ENCODE measurements around the gene SGK1. TPM values are rescaled to one million over a fixed set of nuclear protein-coding genes. Genes with fewer than 3 reads are reported as not detected.

SGK1 gene
- total and polyA plus RNA-seq, 5 donors from 2014 or later, result 3.6 to 193 (median 4.1) TPM

DNA sequence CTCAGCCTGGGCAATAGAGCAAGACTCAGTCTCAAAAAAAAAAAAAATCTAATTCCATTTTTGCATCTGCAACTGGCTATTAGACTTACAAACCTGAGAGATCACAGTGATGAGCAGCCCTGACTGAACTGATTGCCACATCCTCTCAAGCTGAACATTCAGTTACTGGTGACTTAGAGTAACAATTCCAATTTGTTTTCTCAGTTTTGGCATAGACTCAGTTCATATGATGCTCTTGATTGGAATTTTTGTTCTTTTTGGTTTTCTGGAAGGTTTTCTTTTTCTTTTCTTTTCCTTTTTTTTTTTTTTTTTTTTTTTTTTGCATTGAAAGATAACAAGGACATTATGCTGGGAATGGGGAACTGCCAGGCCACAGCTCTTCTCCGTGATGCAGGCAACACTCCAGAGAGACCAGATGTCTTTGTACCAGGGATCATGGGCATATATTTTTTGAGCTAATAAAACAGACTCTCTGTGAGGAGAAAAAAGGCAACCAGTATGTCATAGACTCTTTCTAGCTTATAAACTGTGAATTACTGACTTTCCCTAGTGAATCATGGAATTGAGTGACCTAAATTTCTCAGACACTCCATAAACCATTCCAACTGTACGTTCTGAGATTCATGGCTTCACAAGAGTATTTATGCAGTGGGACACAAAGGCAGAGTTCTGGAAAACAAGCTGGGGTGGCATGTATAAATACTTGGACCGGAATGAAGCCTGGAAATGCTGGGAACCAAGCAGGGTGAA, 179.5 kb downstream of the SGK1 start:
- peaks cover 10% of the 10 kb centered on the region for H3K27me3 Mint-ChIP-seq
- no peaks in the 10 kb centered on the region for H3K36me3 Mint-ChIP-seq
- H3K9me3 Mint-ChIP-seq, result peaks cover 0 to 3% (median 0%) of the 10 kb centered on the region in 7 donors
- no peaks in the 10 kb centered on the region for H3K9me3 ChIP-seq (ENCODE audit: control insufficient read depth in 2 of 2, low read length in 2 of 2)
- ATAC-seq (ENCODE audit: low read depth in 2 of 2) (no peak), DNase-seq (no peak)
- no peak overlapping the region for H3K27ac Mint-ChIP-seq
- peaks cover 4% of the 10 kb centered on the region for H3K27me3 ChIP-seq (ENCODE audit: control insufficient read depth, insufficient read depth, low read length)
- no peaks in the 10 kb centered on the region for H3K4me1 Mint-ChIP-seq
- H3K4me1 ChIP-seq (ENCODE audit: control insufficient read depth, insufficient read depth, low read length, poor library complexity, severe bottlenecking), result no peaks in the 10 kb centered on the region
- H3K4me3 ChIP-seq (ENCODE audit: low read depth, low read length), result no peak overlapping the region
- no peak overlapping the region for H3K27ac ChIP-seq (ENCODE audit: insufficient read depth, low read length, poor library complexity, severe bottlenecking)
- no peaks in the 10 kb centered on the region for H3K36me3 ChIP-seq (ENCODE audit: control insufficient read depth, insufficient read depth, low read length)
- no peak overlapping the region for H3K4me3 Mint-ChIP-seq

DNA sequence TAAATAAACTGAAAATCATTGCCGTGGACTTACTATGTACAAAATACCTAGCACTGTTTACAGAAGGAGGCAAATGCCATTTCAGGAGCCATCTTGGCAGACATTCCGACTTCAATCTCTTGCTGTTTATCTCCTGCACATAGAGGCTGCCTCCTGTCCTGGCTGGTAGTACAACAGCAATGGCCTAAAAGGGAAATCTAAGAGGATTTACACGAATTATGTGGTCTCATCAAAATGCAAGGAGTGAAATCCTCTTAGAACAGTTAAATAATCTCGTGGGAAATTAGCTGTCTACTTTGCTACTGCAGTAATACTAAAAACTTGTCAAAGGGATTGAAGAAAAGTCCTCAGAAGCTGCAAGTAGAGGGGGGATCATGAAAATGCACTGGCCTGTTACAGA, 183.3 kb downstream of the SGK1 start:
- H3K4me3 ChIP-seq (ENCODE audit: low read depth, low read length), result no peak overlapping the region
- Mint-ChIP-seq H3K27ac (no peak overlapping the region), H3K9me3 (peaks cover 0 to 2% (median 0%) of the 10 kb centered on the region in 7 donors), H3K27me3 (peaks cover 16% of the 10 kb centered on the region), H3K4me3 (no peak overlapping the region), H3K4me1 (peaks cover 0 to 2% (median 0%) of the 10 kb centered on the region in 4 donors), H3K36me3 (no peaks in the 10 kb centered on the region)
- peaks cover 6% of the 10 kb centered on the region for H3K27me3 ChIP-seq (ENCODE audit: control insufficient read depth, insufficient read depth, low read length)
- ATAC-seq (ENCODE audit: low read depth in 2 of 2) (no peak), DNase-seq (no peak)
- no peaks in the 10 kb centered on the region for H3K4me1 ChIP-seq (ENCODE audit: control insufficient read depth, insufficient read depth, low read length, poor library complexity, severe bottlenecking)
- no peak overlapping the region for H3K27ac ChIP-seq (ENCODE audit: insufficient read depth, low read length, poor library complexity, severe bottlenecking)
- H3K9me3 ChIP-seq (ENCODE audit: control insufficient read depth in 2 of 2, low read length in 2 of 2), result no peaks in the 10 kb centered on the region
- H3K36me3 ChIP-seq (ENCODE audit: control insufficient read depth, insufficient read depth, low read length), result no peaks in the 10 kb centered on the region

DNA sequence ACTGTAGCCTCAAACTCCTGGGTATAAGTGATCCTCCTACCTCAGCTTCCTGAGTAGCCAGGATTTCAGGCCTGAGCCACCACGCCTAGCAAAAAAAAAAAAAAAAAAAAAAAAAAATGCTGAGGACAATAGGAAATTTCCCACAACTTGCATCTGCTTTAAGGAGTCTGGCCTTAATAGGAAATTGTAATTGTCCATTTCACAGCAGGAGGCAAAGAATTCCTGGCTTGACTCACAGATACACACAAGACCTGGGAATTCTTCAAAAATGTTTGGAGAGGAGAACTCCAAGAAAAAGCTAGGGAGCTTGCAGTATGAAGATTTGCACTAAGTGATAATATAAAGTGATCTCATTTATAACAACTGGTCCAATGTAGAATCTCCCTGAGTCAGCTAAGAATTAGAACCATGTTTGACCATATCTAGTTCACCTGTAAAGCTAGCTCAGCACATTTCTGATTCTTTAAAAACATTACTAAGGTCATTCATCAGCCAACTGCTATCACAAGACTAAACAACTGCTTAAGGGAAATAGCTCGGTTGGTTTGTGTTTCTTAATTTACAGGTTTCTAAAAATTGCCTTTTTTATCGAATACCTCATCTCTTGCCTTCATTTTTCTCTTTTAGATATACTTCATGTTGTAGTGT, 185.3 kb downstream of the SGK1 start:
- peaks cover 6% of the 10 kb centered on the region for H3K27me3 ChIP-seq (ENCODE audit: control insufficient read depth, insufficient read depth, low read length)
- no peaks in the 10 kb centered on the region for H3K4me1 ChIP-seq (ENCODE audit: control insufficient read depth, insufficient read depth, low read length, poor library complexity, severe bottlenecking)
- peaks cover 0 to 2% (median 0%) of the 10 kb centered on the region in 4 donors for H3K4me1 Mint-ChIP-seq
- H3K4me3 ChIP-seq (ENCODE audit: low read depth, low read length), result no peak overlapping the region
- peaks cover 16% of the 10 kb centered on the region for H3K27me3 Mint-ChIP-seq
- H3K4me3 Mint-ChIP-seq, result no peak overlapping the region
- no peaks in the 10 kb centered on the region for H3K36me3 Mint-ChIP-seq
- peaks cover 0 to 2% (median 0%) of the 10 kb centered on the region in 7 donors for H3K9me3 Mint-ChIP-seq
- DNase-seq, result no peak
- H3K36me3 ChIP-seq (ENCODE audit: control insufficient read depth, insufficient read depth, low read length), result no peaks in the 10 kb centered on the region
- no peak overlapping the region for H3K27ac ChIP-seq (ENCODE audit: insufficient read depth, low read length, poor library complexity, severe bottlenecking)
- no peak overlapping the region for H3K27ac Mint-ChIP-seq
- ATAC-seq (ENCODE audit: low read depth in 2 of 2), result no peak
- H3K9me3 ChIP-seq (ENCODE audit: control insufficient read depth in 2 of 2, low read length in 2 of 2), result no peaks in the 10 kb centered on the region

DNA sequence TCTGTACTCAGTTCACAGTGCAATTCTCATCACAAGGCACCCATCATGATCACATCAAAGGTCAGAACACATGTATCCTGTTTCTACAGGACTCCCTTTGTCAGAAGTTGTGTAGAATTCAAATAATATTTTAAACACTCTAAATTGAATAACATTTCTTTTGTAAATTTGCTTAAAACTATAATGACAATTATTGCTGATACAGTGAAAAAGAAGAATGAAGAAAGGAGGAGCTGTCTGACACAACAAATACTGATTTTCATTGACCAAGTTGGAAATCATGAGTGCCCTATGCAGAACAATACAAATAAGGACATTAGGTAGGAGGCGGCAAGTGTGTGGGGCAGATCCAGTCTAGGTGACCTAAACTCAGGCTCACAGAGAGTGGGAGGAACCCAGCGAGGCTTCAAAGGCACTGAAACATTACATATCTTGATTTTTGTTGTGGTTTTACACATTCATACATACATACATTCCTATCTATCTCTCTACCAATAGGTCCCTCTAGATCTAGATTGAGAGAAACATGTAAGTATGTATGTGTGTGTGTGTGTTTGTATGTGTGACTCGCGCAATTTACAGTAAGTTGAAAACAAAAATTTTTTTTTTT, 186.3 kb downstream of the SGK1 start:
- no peaks in the 10 kb centered on the region for H3K4me1 ChIP-seq (ENCODE audit: control insufficient read depth, insufficient read depth, low read length, poor library complexity, severe bottlenecking)
- H3K27ac ChIP-seq (ENCODE audit: insufficient read depth, low read length, poor library complexity, severe bottlenecking), result no peak overlapping the region
- no peak for DNase-seq
- H3K4me1 Mint-ChIP-seq, result peaks cover 0 to 2% (median 0%) of the 10 kb centered on the region in 4 donors
- H3K36me3 ChIP-seq (ENCODE audit: control insufficient read depth, insufficient read depth, low read length), result no peaks in the 10 kb centered on the region
- no peaks in the 10 kb centered on the region for H3K36me3 Mint-ChIP-seq
- no peak overlapping the region for H3K27ac Mint-ChIP-seq
- peaks cover 0 to 2% (median 0%) of the 10 kb centered on the region in 7 donors for H3K9me3 Mint-ChIP-seq
- no peaks in the 10 kb centered on the region for H3K9me3 ChIP-seq (ENCODE audit: control insufficient read depth in 2 of 2, low read length in 2 of 2)
- no peak overlapping the region for H3K4me3 ChIP-seq (ENCODE audit: low read depth, low read length)
- no peak for ATAC-seq (ENCODE audit: low read depth in 2 of 2)
- H3K27me3 ChIP-seq (ENCODE audit: control insufficient read depth, insufficient read depth, low read length), result peaks cover 6% of the 10 kb centered on the region
- H3K27me3 Mint-ChIP-seq, result peaks cover 10% of the 10 kb centered on the region
- no peak overlapping the region for H3K4me3 Mint-ChIP-seq

DNA sequence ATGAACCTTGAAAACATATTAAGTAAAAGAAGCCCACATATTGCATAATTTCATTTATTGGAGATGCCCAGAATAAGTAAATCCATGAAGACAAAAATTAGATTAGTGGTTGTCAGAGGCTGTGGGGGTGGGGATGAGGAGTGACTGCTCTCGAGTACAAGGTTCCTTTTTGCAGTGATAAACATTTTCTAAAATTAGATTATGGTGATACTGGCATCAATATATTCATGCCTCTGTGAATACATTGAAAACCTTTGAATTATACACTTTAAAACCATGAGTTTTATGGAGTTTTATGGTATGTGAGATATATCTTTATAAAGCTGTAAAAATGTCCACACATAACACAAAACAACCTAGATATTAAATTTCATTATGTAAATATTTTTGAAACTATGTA, 189.8 kb downstream of the SGK1 start:
- peaks cover 0 to 2% (median 0%) of the 10 kb centered on the region in 7 donors for H3K9me3 Mint-ChIP-seq
- Histone ChIP-seq H3K4me3 (ENCODE audit: low read depth, low read length) (no peak overlapping the region), H3K36me3 (ENCODE audit: control insufficient read depth, insufficient read depth, low read length) (no peaks in the 10 kb centered on the region), H3K4me1 (ENCODE audit: control insufficient read depth, insufficient read depth, low read length, poor library complexity, severe bottlenecking) (no peaks in the 10 kb centered on the region), H3K27me3 (ENCODE audit: control insufficient read depth, insufficient read depth, low read length) (peaks cover 2% of the 10 kb centered on the region), H3K27ac (ENCODE audit: insufficient read depth, low read length, poor library complexity, severe bottlenecking) (no peak overlapping the region), H3K9me3 (ENCODE audit: control insufficient read depth in 2 of 2, low read length in 2 of 2) (no peaks in the 10 kb centered on the region)
- H3K27me3 Mint-ChIP-seq, result peaks cover 26% of the 10 kb centered on the region
- peaks cover 0 to 2% (median 0%) of the 10 kb centered on the region in 4 donors for H3K4me1 Mint-ChIP-seq
- no peaks in the 10 kb centered on the region for H3K36me3 Mint-ChIP-seq
- no peak overlapping the region for H3K4me3 Mint-ChIP-seq
- no peak for DNase-seq
- no peak overlapping the region for H3K27ac Mint-ChIP-seq
- ATAC-seq (ENCODE audit: low read depth in 2 of 2), result no peak

DNA sequence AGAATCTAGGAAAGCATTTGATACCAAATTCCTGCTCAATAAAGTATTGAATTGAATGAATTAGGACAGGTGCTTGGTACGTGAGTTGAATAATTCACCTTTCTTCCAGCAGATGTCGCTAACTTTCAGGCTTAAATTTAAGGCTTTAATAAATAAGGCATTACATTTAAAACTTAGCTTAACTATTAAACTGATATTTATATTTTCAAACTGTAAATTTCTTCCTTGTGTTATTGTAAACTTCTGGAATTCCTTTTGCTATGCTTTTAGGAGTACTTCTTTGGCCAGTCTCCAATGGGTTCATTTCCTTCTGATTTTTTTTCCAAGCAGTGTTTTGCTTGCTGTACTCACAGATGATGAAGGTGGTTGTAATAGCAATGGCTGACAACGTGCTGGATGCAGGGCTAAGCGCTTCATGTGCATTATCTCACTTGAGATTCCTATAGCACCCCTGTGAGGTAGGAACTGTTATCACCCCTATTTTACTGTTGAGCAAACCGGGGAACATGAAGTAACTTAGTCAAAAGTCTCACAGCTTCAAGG, 194.2 kb downstream of the SGK1 start:
- H3K4me3 Mint-ChIP-seq, result no peak overlapping the region
- no peaks in the 10 kb centered on the region for H3K27me3 ChIP-seq (ENCODE audit: control insufficient read depth, insufficient read depth, low read length)
- H3K9me3 Mint-ChIP-seq, result peaks cover 0 to 1% (median 0%) of the 10 kb centered on the region in 7 donors
- H3K9me3 ChIP-seq (ENCODE audit: control insufficient read depth in 2 of 2, low read length in 2 of 2), result no peaks in the 10 kb centered on the region
- no peak overlapping the region for H3K27ac ChIP-seq (ENCODE audit: insufficient read depth, low read length, poor library complexity, severe bottlenecking)
- H3K27me3 Mint-ChIP-seq, result peaks cover 21% of the 10 kb centered on the region
- peak; percentile 11 to 71 (median 60) for DNase-seq
- no peaks in the 10 kb centered on the region for H3K36me3 Mint-ChIP-seq
- no peak overlapping the region for H3K27ac Mint-ChIP-seq
- ATAC-seq (ENCODE audit: low read depth in 2 of 2), result peak; percentile 73 to 81
- no peaks in the 10 kb centered on the region for H3K36me3 ChIP-seq (ENCODE audit: control insufficient read depth, insufficient read depth, low read length)
- no peaks in the 10 kb centered on the region for H3K4me1 ChIP-seq (ENCODE audit: control insufficient read depth, insufficient read depth, low read length, poor library complexity, severe bottlenecking)
- H3K4me3 ChIP-seq (ENCODE audit: low read depth, low read length), result no peak overlapping the region
- no peaks in the 10 kb centered on the region for H3K4me1 Mint-ChIP-seq

DNA sequence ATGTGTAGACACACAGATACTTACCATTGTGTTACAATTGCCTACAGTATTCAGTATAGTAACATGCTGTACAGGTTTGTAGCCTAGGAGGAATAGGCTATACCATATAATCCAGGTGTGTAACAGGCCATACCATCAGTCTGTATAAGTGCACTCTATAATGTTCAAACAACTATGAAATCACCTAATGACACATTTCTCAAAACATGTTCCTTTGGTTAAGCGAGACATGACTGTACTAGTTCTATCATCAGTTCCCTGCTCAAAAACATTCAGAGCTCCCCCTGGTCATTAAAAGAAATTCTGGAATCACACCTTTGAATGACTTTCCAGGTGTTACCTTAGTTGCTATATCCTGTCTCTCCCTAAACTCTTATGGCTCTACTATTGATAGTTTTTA, 195.1 kb downstream of the SGK1 start:
- H3K27me3 Mint-ChIP-seq, result peaks cover 26% of the 10 kb centered on the region
- no peaks in the 10 kb centered on the region for H3K36me3 Mint-ChIP-seq
- H3K9me3 Mint-ChIP-seq, result peaks cover 0 to 1% (median 0%) of the 10 kb centered on the region in 7 donors
- no peak for DNase-seq
- no peak overlapping the region for H3K4me3 Mint-ChIP-seq
- no peak for ATAC-seq (ENCODE audit: low read depth in 2 of 2)
- no peak overlapping the region for H3K4me3 ChIP-seq (ENCODE audit: low read depth, low read length)
- no peak overlapping the region for H3K27ac ChIP-seq (ENCODE audit: insufficient read depth, low read length, poor library complexity, severe bottlenecking)
- no peaks in the 10 kb centered on the region for H3K9me3 ChIP-seq (ENCODE audit: control insufficient read depth in 2 of 2, low read length in 2 of 2)
- H3K36me3 ChIP-seq (ENCODE audit: control insufficient read depth, insufficient read depth, low read length), result no peaks in the 10 kb centered on the region
- H3K4me1 Mint-ChIP-seq, result no peaks in the 10 kb centered on the region
- no peaks in the 10 kb centered on the region for H3K27me3 ChIP-seq (ENCODE audit: control insufficient read depth, insufficient read depth, low read length)
- no peaks in the 10 kb centered on the region for H3K4me1 ChIP-seq (ENCODE audit: control insufficient read depth, insufficient read depth, low read length, poor library complexity, severe bottlenecking)
- H3K27ac Mint-ChIP-seq, result peak overlapping the region in 1 of 3 donors; percentile 24

Data from CD4-positive, CD25-positive, alpha-beta regulatory T cell (primary cell).